ENCODE results near the gene CNOT6.
"Not testable (repeated sequence)": the region's sequence is repeated elsewhere in the genome, so short reads cannot be mapped to it uniquely, and the experiment has no call there.

The CNOT6 gene

GRCh38 chr5:180472269-180472668 lies 21.9 kb upstream of the CNOT6 start:
- ATAC-seq: no peak
- TF ChIP-seq GLIS3 (CRISPR knock-in tag; IDR thresholded peaks at IDR 0.05) (no peak), CREB5 (CRISPR knock-in tag; IDR thresholded peaks at IDR 0.05; ENCODE audit: low read depth) (no peak), OSR1 (CRISPR knock-in tag; IDR thresholded peaks at IDR 0.05) (no peak), PPARA (CRISPR knock-in tag; IDR thresholded peaks at IDR 0.05; ENCODE audit: borderline replicate concordance) (no peak), ZNF8 (CRISPR knock-in tag; IDR thresholded peaks at IDR 0.05) (no peak), ZFP30 (CRISPR knock-in tag; IDR thresholded peaks at IDR 0.05) (no peak), ARNTL (CRISPR knock-in tag; IDR thresholded peaks at IDR 0.05; ENCODE audit: borderline replicate concordance, low read depth) (no peak)
- TF ChIP-seq, protein P1, sequence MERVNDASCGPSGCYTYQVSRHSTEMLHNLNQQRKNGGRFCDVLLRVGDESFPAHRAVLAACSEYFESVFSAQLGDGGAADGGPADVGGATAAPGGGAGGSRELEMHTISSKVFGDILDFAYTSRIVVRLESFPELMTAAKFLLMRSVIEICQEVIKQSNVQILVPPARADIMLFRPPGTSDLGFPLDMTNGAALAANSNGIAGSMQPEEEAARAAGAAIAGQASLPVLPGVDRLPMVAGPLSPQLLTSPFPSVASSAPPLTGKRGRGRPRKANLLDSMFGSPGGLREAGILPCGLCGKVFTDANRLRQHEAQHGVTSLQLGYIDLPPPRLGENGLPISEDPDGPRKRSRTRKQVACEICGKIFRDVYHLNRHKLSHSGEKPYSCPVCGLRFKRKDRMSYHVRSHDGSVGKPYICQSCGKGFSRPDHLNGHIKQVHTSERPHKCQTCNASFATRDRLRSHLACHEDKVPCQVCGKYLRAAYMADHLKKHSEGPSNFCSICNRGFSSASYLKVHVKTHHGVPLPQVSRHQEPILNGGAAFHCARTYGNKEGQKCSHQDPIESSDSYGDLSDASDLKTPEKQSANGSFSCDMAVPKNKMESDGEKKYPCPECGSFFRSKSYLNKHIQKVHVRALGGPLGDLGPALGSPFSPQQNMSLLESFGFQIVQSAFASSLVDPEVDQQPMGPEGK (CRISPR knock-in tag; IDR thresholded peaks at IDR 0.05; ENCODE audit: borderline replicate concordance): no peak

DNA sequence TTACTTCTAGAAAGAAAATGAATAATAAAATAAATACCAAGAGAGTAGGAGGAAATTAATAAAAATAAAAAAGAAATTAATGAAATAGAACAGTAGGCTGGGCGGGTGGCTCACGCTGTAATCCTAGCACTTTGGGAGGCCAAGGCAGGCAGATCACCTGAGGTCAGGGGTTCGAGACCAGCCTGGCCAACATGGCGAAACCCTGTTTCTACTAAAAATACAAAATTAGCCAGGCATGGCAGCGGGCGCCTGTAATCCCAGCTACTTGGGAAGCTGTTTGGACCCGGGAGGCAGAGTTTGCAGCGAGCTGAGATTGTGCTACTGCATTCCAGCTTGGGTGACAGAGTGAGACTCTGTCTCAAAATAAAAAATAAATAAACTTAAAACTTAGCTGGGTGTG lies 20.8 kb upstream of the CNOT6 start:
- ATAC-seq: not testable (repeated sequence)

DNA sequence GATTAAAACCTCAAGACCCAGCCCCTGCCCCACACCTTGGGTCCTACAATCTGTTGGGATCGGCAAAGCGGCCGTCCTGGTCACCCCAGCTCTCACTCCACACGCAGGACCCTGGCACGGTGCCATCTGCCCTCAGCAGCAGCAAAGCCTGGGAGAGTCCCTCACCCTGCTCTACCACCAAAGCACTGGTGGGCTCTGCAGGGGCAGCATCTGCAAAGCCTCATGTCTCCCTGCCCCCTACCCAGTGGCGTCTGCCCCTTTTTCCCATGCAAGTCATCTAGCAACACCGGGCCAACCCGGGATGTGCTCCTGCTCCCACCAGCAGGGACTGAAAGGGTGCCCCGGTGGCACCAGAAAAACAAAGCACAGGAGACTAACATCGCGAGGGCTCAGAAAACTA lies 19.6 kb upstream of the CNOT6 start:
- TF ChIP-seq, protein P1 (CRISPR knock-in tag; IDR thresholded peaks at IDR 0.05; ENCODE audit: borderline replicate concordance): no peak
- TF ChIP-seq TCF4 (CRISPR knock-in tag; IDR thresholded peaks at IDR 0.05; ENCODE audit: borderline replicate concordance) (no peak), GLIS3 (CRISPR knock-in tag; IDR thresholded peaks at IDR 0.05) (no peak), PPARA (CRISPR knock-in tag; IDR thresholded peaks at IDR 0.05; ENCODE audit: borderline replicate concordance) (no peak), ESRRG (CRISPR knock-in tag; IDR thresholded peaks at IDR 0.05) (no peak), ZNF8 (CRISPR knock-in tag; IDR thresholded peaks at IDR 0.05) (no peak), ARNTL (CRISPR knock-in tag; IDR thresholded peaks at IDR 0.05; ENCODE audit: borderline replicate concordance, low read depth) (no peak), ISL1 (CRISPR knock-in tag; IDR thresholded peaks at IDR 0.05) (no peak), SNAI2 (CRISPR knock-in tag; IDR thresholded peaks at IDR 0.05) (no peak), TSHZ2 (CRISPR knock-in tag; IDR thresholded peaks at IDR 0.05) (no peak), ZC3H10 (CRISPR knock-in tag; IDR thresholded peaks at IDR 0.05) (no peak), OSR1 (CRISPR knock-in tag; IDR thresholded peaks at IDR 0.05) (no peak), BACH2 (CRISPR knock-in tag; IDR thresholded peaks at IDR 0.05; ENCODE audit: borderline replicate concordance) (no peak)
- TF ChIP-seq, protein P2, sequence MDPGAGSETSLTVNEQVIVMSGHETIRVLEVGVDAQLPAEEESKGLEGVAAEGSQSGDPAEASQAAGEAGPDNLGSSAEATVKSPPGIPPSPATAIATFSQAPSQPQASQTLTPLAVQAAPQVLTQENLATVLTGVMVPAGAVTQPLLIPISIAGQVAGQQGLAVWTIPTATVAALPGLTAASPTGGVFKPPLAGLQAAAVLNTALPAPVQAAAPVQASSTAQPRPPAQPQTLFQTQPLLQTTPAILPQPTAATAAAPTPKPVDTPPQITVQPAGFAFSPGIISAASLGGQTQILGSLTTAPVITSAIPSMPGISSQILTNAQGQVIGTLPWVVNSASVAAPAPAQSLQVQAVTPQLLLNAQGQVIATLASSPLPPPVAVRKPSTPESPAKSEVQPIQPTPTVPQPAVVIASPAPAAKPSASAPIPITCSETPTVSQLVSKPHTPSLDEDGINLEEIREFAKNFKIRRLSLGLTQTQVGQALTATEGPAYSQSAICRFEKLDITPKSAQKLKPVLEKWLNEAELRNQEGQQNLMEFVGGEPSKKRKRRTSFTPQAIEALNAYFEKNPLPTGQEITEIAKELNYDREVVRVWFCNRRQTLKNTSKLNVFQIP (CRISPR knock-in tag; IDR thresholded peaks at IDR 0.05; ENCODE audit: borderline replicate concordance, low read depth): no peak
- no peak for ATAC-seq

DNA sequence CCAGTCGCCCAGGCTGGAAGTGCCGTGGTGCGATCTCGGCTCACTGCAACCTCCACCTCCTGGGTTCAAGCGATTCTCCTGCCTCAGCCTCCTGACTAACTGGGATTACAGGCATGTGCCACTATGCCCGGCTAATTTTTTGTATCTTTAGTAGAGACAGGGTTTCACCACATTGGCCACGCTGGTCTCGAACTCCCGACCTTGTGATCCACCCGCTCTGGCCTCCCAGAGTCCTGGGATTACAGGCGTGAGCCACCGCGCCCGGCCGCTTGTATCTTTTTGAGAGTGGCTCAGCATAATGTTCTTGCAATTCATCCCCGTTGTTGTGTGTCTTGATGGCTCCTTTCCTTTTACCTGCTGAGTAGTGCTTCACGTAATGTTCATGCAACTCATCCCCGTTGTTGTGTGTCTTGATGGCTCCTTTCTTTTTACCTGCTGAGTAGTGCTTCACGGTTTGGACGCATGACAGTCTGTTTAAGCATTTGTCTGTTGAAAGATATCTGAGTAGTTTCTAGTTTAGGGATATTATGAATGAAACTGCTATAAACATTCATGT lies 18.1 kb upstream of the CNOT6 start:
- not testable (repeated sequence) for ATAC-seq

DNA sequence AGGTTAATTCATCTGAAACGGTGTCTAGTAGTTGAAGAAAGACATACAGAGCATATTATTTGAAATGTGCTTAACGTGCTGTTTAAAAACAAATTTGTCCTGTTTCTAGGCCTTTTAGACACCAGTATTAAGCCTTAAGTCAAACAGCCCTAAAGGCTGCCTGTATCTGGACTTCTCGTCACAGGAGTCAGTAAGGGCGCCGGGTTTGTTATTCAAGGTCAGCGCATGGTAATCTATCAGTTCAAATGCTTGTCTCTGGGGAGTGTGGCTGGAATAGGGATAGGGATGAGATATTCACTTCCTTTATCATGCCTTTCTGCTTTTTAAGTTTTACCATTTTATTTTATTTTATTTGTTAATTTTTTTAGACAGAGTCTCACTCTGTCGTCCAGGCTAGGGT lies 9.4 kb upstream of the CNOT6 start:
- no peak for ATAC-seq
- TF ChIP-seq CSDC2 (CRISPR knock-in tag; IDR thresholded peaks at IDR 0.05): no peak
- TF ChIP-seq TCF4 (CRISPR knock-in tag; IDR thresholded peaks at IDR 0.05; ENCODE audit: borderline replicate concordance): no peak
- no peak for TF ChIP-seq ZFP30 (CRISPR knock-in tag; IDR thresholded peaks at IDR 0.05)
- no peak for TF ChIP-seq RARB (CRISPR knock-in tag; IDR thresholded peaks at IDR 0.05)
- TF ChIP-seq GLIS3 (CRISPR knock-in tag; IDR thresholded peaks at IDR 0.05): no peak
- no peak for TF ChIP-seq ZC3H10 (CRISPR knock-in tag; IDR thresholded peaks at IDR 0.05)
- TF ChIP-seq, protein P3, sequence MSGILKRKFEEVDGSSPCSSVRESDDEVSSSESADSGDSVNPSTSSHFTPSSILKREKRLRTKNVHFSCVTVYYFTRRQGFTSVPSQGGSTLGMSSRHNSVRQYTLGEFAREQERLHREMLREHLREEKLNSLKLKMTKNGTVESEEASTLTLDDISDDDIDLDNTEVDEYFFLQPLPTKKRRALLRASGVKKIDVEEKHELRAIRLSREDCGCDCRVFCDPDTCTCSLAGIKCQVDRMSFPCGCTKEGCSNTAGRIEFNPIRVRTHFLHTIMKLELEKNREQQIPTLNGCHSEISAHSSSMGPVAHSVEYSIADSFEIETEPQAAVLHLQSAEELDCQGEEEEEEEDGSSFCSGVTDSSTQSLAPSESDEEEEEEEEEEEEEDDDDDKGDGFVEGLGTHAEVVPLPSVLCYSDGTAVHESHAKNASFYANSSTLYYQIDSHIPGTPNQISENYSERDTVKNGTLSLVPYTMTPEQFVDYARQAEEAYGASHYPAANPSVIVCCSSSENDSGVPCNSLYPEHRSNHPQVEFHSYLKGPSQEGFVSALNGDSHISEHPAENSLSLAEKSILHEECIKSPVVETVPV (CRISPR knock-in tag; IDR thresholded peaks at IDR 0.05): no peak
- no peak for TF ChIP-seq ZNF70 (CRISPR knock-in tag; IDR thresholded peaks at IDR 0.05)
- TF ChIP-seq CREB5 (CRISPR knock-in tag; IDR thresholded peaks at IDR 0.05; ENCODE audit: low read depth): no peak
